SU-DHL-6 (cell line): ENCODE measurements around the gene GOLGA6L1.
"Not testable (repeated sequence)": the region's sequence is repeated elsewhere in the genome, so short reads cannot be mapped to it uniquely, and the experiment has no call there.

Experiments
- H2AFZ ChIP-seq: fragments of 200-600 bp; sonication (generic); 2 replicates; pipeline ENCODE4 v1.6.1; 2014; ENCODE audit warnings: low read depth, mild to moderate bottlenecking, moderate library complexity, mixed read lengths, antibody characterized with exemption, low read length; ENCODE audit not compliant: severe bottlenecking
- H3F3A ChIP-seq: fragments of 200-600 bp; shearing (Covaris generic); 2 replicates; pipeline ENCODE4 v1.6.0; 2016; ENCODE audit warnings: antibody characterized with exemption, mild to moderate bottlenecking; ENCODE audit not compliant: insufficient read depth
- H3K27ac ChIP-seq: fragments of 200-600 bp; sonication (generic); 2 replicates; pipeline ENCODE4 v1.5.1; 2016; ENCODE audit warnings: low read depth, mild to moderate bottlenecking, low read length, moderate library complexity, mixed read lengths
- H3K27me3 ChIP-seq: fragments of 200-600 bp; sonication (generic), shearing (Covaris generic); 2 replicates; pipeline ENCODE4 v1.6.0; 2014; ENCODE audit warnings: mild to moderate bottlenecking, low read length
- H3K36me3 ChIP-seq: fragments of 200-600 bp; sonication (generic); 2 replicates; pipeline ENCODE4 v1.6.1; 2014; ENCODE audit warnings: mild to moderate bottlenecking, low read length, mixed read lengths
- H3K4me2 ChIP-seq: fragments of 300-600, 200-600 bp; shearing (Covaris generic), sonication (generic); 2 replicates; pipeline ENCODE4 v1.6.0; 2014; ENCODE audit warnings: low read length, low read depth, mild to moderate bottlenecking; ENCODE audit not compliant: poor library complexity, severe bottlenecking
- H3K4me3 ChIP-seq: fragments of 200-600 bp; sonication (generic); 2 replicates; pipeline ENCODE4 v1.5.1; 2014; ENCODE audit warnings: antibody characterized with exemption, low read length, mild to moderate bottlenecking, mixed read lengths; ENCODE audit not compliant: insufficient read depth, poor library complexity, severe bottlenecking
- H3K79me2 ChIP-seq: fragments of 200-600 bp; sonication (generic); 2 replicates; pipeline ENCODE4 v1.6.1; 2014; ENCODE audit warnings: mild to moderate bottlenecking, low read length, moderate library complexity; ENCODE audit not compliant: insufficient read depth
- H3K9ac ChIP-seq: fragments of 200-600 bp; sonication (generic); 2 replicates; pipeline ENCODE4 v1.7.0; 2014; ENCODE audit warnings: mild to moderate bottlenecking, low read length
- H3K9me2 ChIP-seq: fragments of 200-600 bp; sonication (generic); replicated peaks from 2 replicates; pipeline ENCODE4 v1.6.1; 2014; ENCODE audit warnings: low read length; ENCODE audit not compliant: insufficient read depth
- H3K9me3 ChIP-seq: fragments of 200-600 bp; sonication (generic); 2 replicates; pipeline ENCODE4 v1.6.1; 2014; ENCODE audit warnings: low read length, mixed read lengths; ENCODE audit not compliant: insufficient read depth
- H4K20me1 ChIP-seq: fragments of 200-600 bp; sonication (generic); 2 replicates; pipeline ENCODE4 v1.6.1; 2014; ENCODE audit warnings: low read depth, mild to moderate bottlenecking, antibody characterized with exemption, low read length, moderate library complexity, mixed read lengths

GOLGA6L1 gene, protein sequence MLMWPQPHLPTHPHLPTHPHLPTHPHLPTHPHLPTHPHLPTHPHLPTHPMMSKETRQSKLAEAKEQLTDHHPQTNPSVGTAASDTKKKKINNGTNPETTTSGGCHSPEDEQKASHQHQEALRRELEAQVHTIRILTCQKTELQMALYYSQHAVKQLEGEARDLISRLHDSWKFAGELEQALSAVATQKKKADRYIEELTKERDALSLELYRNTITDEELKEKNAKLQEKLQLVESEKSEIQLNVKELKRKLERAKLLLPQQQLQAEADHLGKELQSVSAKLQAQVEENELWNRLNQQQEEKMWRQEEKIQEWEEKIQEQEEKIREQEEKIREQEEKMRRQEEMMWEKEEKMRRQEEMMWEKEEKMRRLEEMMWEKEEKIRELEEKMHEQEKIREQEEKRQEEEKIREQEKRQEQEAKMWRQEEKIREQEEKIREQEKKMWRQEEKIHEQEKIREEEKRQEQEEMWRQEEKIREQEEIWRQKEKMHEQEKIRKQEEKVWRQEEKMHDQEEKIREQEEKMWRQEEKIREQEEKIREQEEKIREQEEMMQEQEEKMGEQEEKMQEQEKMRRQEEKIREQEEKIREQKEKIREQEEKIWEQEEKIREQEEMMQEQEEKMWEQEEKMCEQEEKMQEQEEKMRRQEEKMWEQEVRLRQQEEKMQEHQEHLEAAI

DNA sequence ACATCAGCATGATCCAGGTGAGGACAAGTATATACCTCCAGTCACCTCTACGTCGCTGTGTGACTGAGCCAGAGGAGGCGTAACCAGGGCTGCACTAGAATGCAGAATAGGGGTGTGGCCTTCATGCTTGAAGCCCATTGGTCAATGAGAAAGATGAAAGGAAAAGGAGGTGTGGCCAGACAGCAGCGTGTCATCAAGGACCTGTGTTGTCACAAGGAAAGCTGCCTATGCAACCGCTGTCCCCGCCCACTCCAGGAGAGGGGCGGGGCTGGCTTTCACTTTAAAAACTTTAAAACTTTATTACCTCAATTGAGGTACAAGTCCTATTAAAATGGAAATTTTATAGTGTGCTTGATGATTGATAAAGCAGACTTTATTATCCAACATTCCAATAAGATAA, at the start of gene GOLGA6L1:
GOLGA6L1 (minus strand) TSS at position 101 of the 400 bp plus-strand sequence; CDS start at position 10, 91 bp downstream.
- H3K27me3 ChIP-seq, H3K9me2 ChIP-seq, H3K36me3 ChIP-seq, H3K9ac ChIP-seq, H3K9me3 ChIP-seq, H3K27ac ChIP-seq, H4K20me1 ChIP-seq, H3K79me2 ChIP-seq, H3K4me2 ChIP-seq, H2AFZ ChIP-seq, H3K4me3 ChIP-seq, H3F3A ChIP-seq: not testable (repeated sequence)

DNA sequence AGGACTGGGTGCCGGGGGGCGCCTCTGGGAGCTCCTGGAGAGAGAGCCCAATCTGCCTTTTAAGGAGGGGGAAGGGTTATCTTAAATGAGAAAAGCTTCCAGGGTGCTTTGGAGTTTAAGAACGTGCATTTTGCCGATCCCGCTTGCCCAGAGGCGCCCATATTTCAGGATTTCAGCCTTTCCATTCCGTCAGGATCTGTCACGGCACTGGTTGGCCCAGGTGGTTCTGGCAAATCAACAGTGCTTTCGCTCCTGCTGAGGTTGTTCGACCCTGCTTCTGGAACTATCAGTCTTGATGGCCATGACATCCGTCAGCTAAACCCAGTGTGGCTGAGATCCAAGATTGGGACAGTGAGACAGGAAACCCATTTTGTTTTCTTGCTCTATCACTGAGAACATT, 44.6 kb upstream of the GOLGA6L1 start:
- not testable (repeated sequence) for H4K20me1 ChIP-seq, H3K27me3 ChIP-seq, H3K27ac ChIP-seq, H3K79me2 ChIP-seq, H3K4me3 ChIP-seq, H3F3A ChIP-seq, H3K4me2 ChIP-seq, H2AFZ ChIP-seq, H3K9me2 ChIP-seq, H3K9ac ChIP-seq, H3K36me3 ChIP-seq, H3K9me3 ChIP-seq

GRCh38 chr15:23180547-23180927, 43.9 kb upstream of the GOLGA6L1 start:
- not testable (repeated sequence) for H3K4me2 ChIP-seq, H3K4me3 ChIP-seq, H2AFZ ChIP-seq

GRCh38 chr15:23179768-23180546, 43.3 kb upstream of the GOLGA6L1 start:
- not testable (repeated sequence) for H3K36me3 ChIP-seq, H3K9me3 ChIP-seq, H3K79me2 ChIP-seq, H3K4me2 ChIP-seq, H3K27ac ChIP-seq, H3K9me2 ChIP-seq, H3K9ac ChIP-seq, H4K20me1 ChIP-seq, H3K4me3 ChIP-seq, H3F3A ChIP-seq, H2AFZ ChIP-seq, H3K27me3 ChIP-seq

More at GRCh38 chr15:23180547-23180927, 43.9 kb upstream of the GOLGA6L1 start:
- not testable (repeated sequence) for H3K79me2 ChIP-seq, H3F3A ChIP-seq, H3K9ac ChIP-seq, H3K9me3 ChIP-seq, H3K27ac ChIP-seq, H3K36me3 ChIP-seq, H4K20me1 ChIP-seq, H3K27me3 ChIP-seq, H3K9me2 ChIP-seq

DNA sequence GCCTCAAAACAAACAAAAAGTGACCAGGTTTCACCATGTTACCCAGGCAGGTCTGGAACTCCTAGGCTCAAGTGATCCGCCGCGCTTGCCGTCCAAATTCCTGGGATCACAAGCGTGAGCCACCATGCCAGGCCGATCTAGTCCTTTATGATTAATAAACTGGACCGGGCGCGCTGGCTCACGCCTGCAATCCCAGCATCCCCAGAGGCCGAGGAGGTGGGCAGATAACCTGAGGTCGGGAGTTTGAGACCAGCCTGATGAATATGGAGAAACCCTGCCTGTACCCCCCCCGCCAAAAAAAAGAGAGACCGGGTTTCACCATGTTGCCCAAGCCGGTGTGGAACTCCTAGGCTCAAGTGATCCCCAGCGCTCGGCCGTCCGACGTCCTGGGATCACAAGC, 40.1 kb upstream of the GOLGA6L1 start:
- H3K36me3 ChIP-seq, H3K27me3 ChIP-seq, H4K20me1 ChIP-seq, H3F3A ChIP-seq, H3K27ac ChIP-seq, H3K4me3 ChIP-seq, H2AFZ ChIP-seq, H3K79me2 ChIP-seq, H3K9ac ChIP-seq, H3K9me2 ChIP-seq, H3K4me2 ChIP-seq, H3K9me3 ChIP-seq: not testable (repeated sequence)

DNA sequence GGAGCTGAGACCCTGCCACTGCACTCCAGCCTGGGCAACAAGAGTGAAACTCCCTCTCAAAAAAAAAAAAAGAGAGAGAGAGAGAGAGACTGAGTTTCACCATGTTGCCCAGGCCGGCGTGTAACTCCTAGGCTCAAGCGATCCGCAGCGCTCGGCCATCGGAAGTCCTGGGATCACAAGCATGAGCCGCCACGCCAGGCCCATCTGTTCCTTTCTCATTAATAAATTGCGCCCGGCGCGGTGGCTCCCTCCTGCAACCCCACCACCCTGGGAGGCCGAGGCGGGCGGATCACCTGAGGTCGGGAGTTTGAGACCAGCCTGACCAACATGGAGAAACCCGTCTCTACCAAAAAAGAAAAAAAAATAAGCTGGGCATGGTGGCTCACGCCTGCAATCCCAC, 39.0 kb upstream of the GOLGA6L1 start:
- not testable (repeated sequence) for H3K27ac ChIP-seq, H3K79me2 ChIP-seq, H3K9me2 ChIP-seq, H3K4me3 ChIP-seq, H3K27me3 ChIP-seq, H3K9ac ChIP-seq, H3K36me3 ChIP-seq, H3F3A ChIP-seq, H3K9me3 ChIP-seq, H4K20me1 ChIP-seq, H2AFZ ChIP-seq, H3K4me2 ChIP-seq

- H3K79me2 ChIP-seq, H3K9me2 ChIP-seq, H3F3A ChIP-seq, H3K4me3 ChIP-seq, H2AFZ ChIP-seq, H3K9ac ChIP-seq, H3K36me3 ChIP-seq, H3K27ac ChIP-seq, H3K4me2 ChIP-seq, H3K27me3 ChIP-seq, H3K9me3 ChIP-seq, H4K20me1 ChIP-seq: not testable (repeated sequence)
These were observed 38.1 kb upstream of the GOLGA6L1 start for GRCh38 chr15:23174609-23175140.
